Limb (tissue), 2 donors: ENCODE results near the gene PITRM1.

ENCODE experiments used
- DNase-seq, 2 donors: peaks; one replicate each; pipeline ENCODE4 v3.0.0-alpha.2; 2016; ENCODE audit errors: extremely low spot score in 2 of 2

PITRM1 gene

GRCh38 chr10:3167611-3168330 lies 4.8 kb downstream of the PITRM1 start:
- no peak for DNase-seq

- no peak for DNase-seq
Observed at GRCh38 chr10:3166496-3167290, 5.9 kb downstream of the PITRM1 start.

- DNase-seq = no peak
Observed at GRCh38 chr10:3165196-3165595, 7.4 kb downstream of the PITRM1 start.

- DNase-seq = no peak
Observed at GRCh38 chr10:3163879-3164278, 8.7 kb downstream of the PITRM1 start.

GRCh38 chr10:3162533-3162932 lies 10.0 kb downstream of the PITRM1 start:
- DNase-seq = no peak

GRCh38 chr10:3159152-3159551 lies 13.4 kb downstream of the PITRM1 start:
- no peak for DNase-seq

GRCh38 chr10:3154666-3155065 lies 17.9 kb downstream of the PITRM1 start:
- no peak for DNase-seq

GRCh38 chr10:3152566-3152935 lies 20.0 kb downstream of the PITRM1 start:
- no peak for DNase-seq

GRCh38 chr10:3151889-3152565 lies 20.6 kb downstream of the PITRM1 start:
- DNase-seq = no peak

GRCh38 chr10:3150961-3151360 lies 21.6 kb downstream of the PITRM1 start:
- DNase-seq = no peak

GRCh38 chr10:3150366-3150765 lies 22.2 kb downstream of the PITRM1 start:
- DNase-seq = no peak

- DNase-seq = no peak
Observed at GRCh38 chr10:3149918-3150317, 22.7 kb downstream of the PITRM1 start.

- DNase-seq = no peak
Observed at GRCh38 chr10:3148994-3149393, 23.6 kb downstream of the PITRM1 start.

- DNase-seq = no peak
Observed at GRCh38 chr10:3148041-3148440, 24.5 kb downstream of the PITRM1 start.

GRCh38 chr10:3147117-3147820 lies 25.3 kb downstream of the PITRM1 start:
- DNase-seq = no peak

GRCh38 chr10:3146289-3146688 lies 26.3 kb downstream of the PITRM1 start:
- DNase-seq = no peak

GRCh38 chr10:3145366-3145765 lies 27.2 kb downstream of the PITRM1 start:
- no peak for DNase-seq

- no peak for DNase-seq
Observed at GRCh38 chr10:3143791-3144434, 28.7 kb downstream of the PITRM1 start.

- DNase-seq = no peak
Observed at GRCh38 chr10:3143366-3143765, 29.2 kb downstream of the PITRM1 start.

GRCh38 chr10:3142146-3142875 lies 30.3 kb downstream of the PITRM1 start:
- no peak for DNase-seq
